ENCODE data around the gene STK26.

STK26 gene

GRCh38 chrX:132119821-132120515, 96.9 kb downstream of the STK26 start:
- TF ChIP-seq CTCF (IDR thresholded peaks at IDR 0.05), result no peak
- H3K27me3 Mint-ChIP-seq (ENCODE audit: low read depth, poor library complexity), result peaks cover 4% of the 10 kb centered on the region
- H3K4me1 Mint-ChIP-seq, result peaks cover 53% of the 10 kb centered on the region
- peak; percentile 50 for DNase-seq
- peak overlapping the region; percentile 8 for H3K4me3 Mint-ChIP-seq
- H3K36me3 Mint-ChIP-seq (ENCODE audit: low read depth), result no peaks in the 10 kb centered on the region
- H3K9me3 Mint-ChIP-seq, result peaks cover 15% of the 10 kb centered on the region
- H3K27ac Mint-ChIP-seq, result peak overlapping the region; percentile 91

- TF ChIP-seq CTCF (IDR thresholded peaks at IDR 0.05), result no peak
- H3K4me1 Mint-ChIP-seq, result peaks cover 43% of the 10 kb centered on the region
- DNase-seq, result no peak
- peaks cover 15% of the 10 kb centered on the region for H3K9me3 Mint-ChIP-seq
- no peak overlapping the region for H3K27ac Mint-ChIP-seq
- no peak overlapping the region for H3K4me3 Mint-ChIP-seq
- H3K27me3 Mint-ChIP-seq (ENCODE audit: low read depth, poor library complexity), result peaks cover 8% of the 10 kb centered on the region
- H3K36me3 Mint-ChIP-seq (ENCODE audit: low read depth), result no peaks in the 10 kb centered on the region
These were observed 97.8 kb downstream of the STK26 start for GRCh38 chrX:132120913-132121312.

Data from nephron progenitor cell (in vitro differentiated cells).